Kidney (tissue), 14 donors: ENCODE results near the gene WDR6. TPM values are rescaled to one million over a fixed set of nuclear protein-coding genes. Genes with fewer than 3 reads are reported as not detected.
A peak's percentile ranks its signal among the peaks of the same experiment; 100 is the strongest.

Experiments used
- DNase-seq, 5 donors: peaks; one replicate each; pipeline ENCODE4 v3.0.0-alpha.2; 2013 to 2020
- FAIRE-seq: peaks from 2 replicates; lab custom pipeline; 2012; peaks lifted over from hg19 to GRCh38; lab: Jason Lieb, UNC
- H3K27ac ChIP-seq, 2 donors: one replicate each; pipeline ENCODE4 v1.7.0; 2013; ENCODE audit warnings: low read depth in 2 of 2, low read length in 2 of 2, inconsistent platforms in 1 of 2
- H3K27me3 ChIP-seq: one replicate; pipeline ENCODE4 v1.7.1; 2013; ENCODE audit warnings: low read length, inconsistent platforms; ENCODE audit not compliant: control insufficient read depth, insufficient read depth
- H3K36me3 ChIP-seq, 3 donors: one replicate each; pipeline versions ENCODE4 v1.7.0 to v1.7.1; 2013; ENCODE audit warnings: low read length in 3 of 3, control low read depth in 1 of 3, inconsistent platforms in 1 of 3; ENCODE audit not compliant: insufficient read depth in 3 of 3, control insufficient read depth in 2 of 3
- H3K4me1 ChIP-seq, 3 donors: one replicate each; pipeline versions ENCODE4 v1.7.0 to v1.7.1; 2013; ENCODE audit warnings: low read length in 3 of 3, inconsistent platforms in 1 of 3, low read depth in 1 of 3; ENCODE audit not compliant: control insufficient read depth in 2 of 3, insufficient read depth in 2 of 3
- H3K4me3 ChIP-seq, 3 donors: one replicate each; pipeline versions ENCODE4 v1.7.0 to v1.8.1; 2013; ENCODE audit warnings: low read length in 3 of 3, control low read depth in 1 of 3, inconsistent platforms in 1 of 3
- H3K9ac ChIP-seq, 3 donors: one replicate each; pipeline versions ENCODE4 v1.7.0 to v1.7.1; 2013; ENCODE audit warnings: low read length in 3 of 3, control low read depth in 1 of 3, inconsistent platforms in 1 of 3
- H3K9me3 ChIP-seq, 3 donors: one replicate each; pipeline versions ENCODE4 v1.7.0 to v1.7.1; 2013; ENCODE audit warnings: low read length in 3 of 3, control low read depth in 1 of 3, inconsistent platforms in 1 of 3; ENCODE audit not compliant: control insufficient read depth in 2 of 3, insufficient read depth in 1 of 3
- intact Hi-C: fragments of 100-400 bp; cut with DNase I; formaldehyde crosslinking; loops from one replicate; pipeline ENCODE4 v1.11.1; 2022
- polyA plus RNA-seq: library from polyadenylated mRNA; stranded (reverse); fragments of 350-450 nt; fragmentation: Illumina TruSeq; extraction: RNeasy Lipid Tissue Mini Kit (QIAGEN cat#74804); gene quantifications from one replicate; pipeline ENCODE4 v1.2.3, GENCODE V29; 2014; ENCODE audit warnings: low read depth, low replicate concordance; ENCODE audit not compliant: insufficient read depth
- total RNA-seq: library from RNA; stranded (reverse); fragmentation: NEBNext Ultra II Directional; extraction: Animal tissue kit (Norgen Biotek cat#: 25700); gene quantifications from one replicate; pipeline ENCODE4 v1.2.1, GENCODE V29; 2021
- TF ChIP-seq, protein P1 (sequence below): IDR thresholded peaks from 3 replicates; pipeline ENCODE4 v1.5.1; 2012; ENCODE audit warnings: mild to moderate bottlenecking, moderate library complexity, borderline replicate concordance; ENCODE audit not compliant: insufficient read depth; ENCODE audit errors: extremely low read depth
- donor health status: control.
- donor health status: control.
- donor health status: control.
- donor health status: control.
- donor health status: control.
- donor health status: DM: yes; HTN: yes; CAD: no.
- donor health status: Normal renal cell carcinoma (clear cell type).

WDR6 gene
- total and polyA plus RNA-seq, 2 donors from 2014 or later: 105 to 158 TPM

DNA sequence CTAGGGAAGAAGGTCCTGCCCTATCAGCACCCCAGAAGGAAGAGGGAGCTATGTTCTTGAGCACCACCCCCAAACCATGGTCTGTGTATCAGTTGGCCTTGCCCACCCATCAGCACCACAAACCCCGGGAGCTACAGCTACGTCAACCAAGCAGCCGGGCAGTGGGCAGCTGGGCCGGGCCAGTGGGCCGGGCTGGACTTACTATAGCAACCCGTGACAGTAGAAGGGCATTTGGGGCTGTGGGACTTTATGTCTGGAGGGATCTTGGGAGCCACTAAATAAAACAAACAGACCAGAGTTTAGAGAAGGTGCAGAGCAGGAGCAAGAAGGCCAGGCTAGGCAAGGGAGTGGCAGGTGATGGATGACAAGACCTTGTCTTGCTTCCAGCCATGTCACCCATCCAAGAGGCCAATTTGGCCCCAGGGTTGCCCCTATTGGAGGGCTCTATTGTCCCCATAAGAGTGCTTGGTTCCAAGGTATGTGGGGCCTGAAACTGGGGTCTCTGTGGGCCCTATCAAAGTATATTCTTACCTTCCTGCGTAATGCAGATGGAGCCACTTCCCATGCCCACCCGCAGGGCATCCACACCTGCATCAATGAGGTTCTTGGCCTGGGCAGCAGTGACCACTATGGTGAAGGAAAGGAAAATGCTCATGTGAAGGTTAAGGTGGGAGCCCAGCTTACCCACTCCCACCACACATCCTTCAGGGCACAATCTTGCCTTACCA, 18.8 kb downstream of the WDR6 start:
- no peak overlapping the region for H3K4me3 ChIP-seq
- no peak for FAIRE-seq
- no peak overlapping the region for H3K9ac ChIP-seq
- no peak for DNase-seq
- intact Hi-C loops: no loop called here
- H3K27me3 ChIP-seq: no peaks in the 10 kb centered on the region
- H3K9me3 ChIP-seq: no peaks in the 10 kb centered on the region
- H3K27ac ChIP-seq: no peak overlapping the region
- H3K4me1 ChIP-seq: peaks cover 0 to 27% (median 9%) of the 10 kb centered on the region in 3 donors
- peaks cover 7 to 45% (median 23%) of the 10 kb centered on the region in 3 donors for H3K36me3 ChIP-seq
- TF ChIP-seq, protein P1, sequence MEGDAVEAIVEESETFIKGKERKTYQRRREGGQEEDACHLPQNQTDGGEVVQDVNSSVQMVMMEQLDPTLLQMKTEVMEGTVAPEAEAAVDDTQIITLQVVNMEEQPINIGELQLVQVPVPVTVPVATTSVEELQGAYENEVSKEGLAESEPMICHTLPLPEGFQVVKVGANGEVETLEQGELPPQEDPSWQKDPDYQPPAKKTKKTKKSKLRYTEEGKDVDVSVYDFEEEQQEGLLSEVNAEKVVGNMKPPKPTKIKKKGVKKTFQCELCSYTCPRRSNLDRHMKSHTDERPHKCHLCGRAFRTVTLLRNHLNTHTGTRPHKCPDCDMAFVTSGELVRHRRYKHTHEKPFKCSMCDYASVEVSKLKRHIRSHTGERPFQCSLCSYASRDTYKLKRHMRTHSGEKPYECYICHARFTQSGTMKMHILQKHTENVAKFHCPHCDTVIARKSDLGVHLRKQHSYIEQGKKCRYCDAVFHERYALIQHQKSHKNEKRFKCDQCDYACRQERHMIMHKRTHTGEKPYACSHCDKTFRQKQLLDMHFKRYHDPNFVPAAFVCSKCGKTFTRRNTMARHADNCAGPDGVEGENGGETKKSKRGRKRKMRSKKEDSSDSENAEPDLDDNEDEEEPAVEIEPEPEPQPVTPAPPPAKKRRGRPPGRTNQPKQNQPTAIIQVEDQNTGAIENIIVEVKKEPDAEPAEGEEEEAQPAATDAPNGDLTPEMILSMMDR: no peak

- no peaks in the 10 kb centered on the region for H3K27me3 ChIP-seq
- no peak overlapping the region for H3K4me3 ChIP-seq
- H3K27ac ChIP-seq: no peak overlapping the region
- H3K9me3 ChIP-seq: no peaks in the 10 kb centered on the region
- TF ChIP-seq, protein P1: no peak
- H3K9ac ChIP-seq: no peak overlapping the region
- H3K4me1 ChIP-seq: peaks cover 0 to 27% (median 9%) of the 10 kb centered on the region in 3 donors
- intact Hi-C loops: no loop called here
- H3K36me3 ChIP-seq: peaks cover 9 to 49% (median 24%) of the 10 kb centered on the region in 3 donors
- no peak for FAIRE-seq
- peak in 1 of 5 donors; percentile 27 for DNase-seq
Observed at GRCh38 chr3:49026536-49026935, 19.3 kb downstream of the WDR6 start.

DNA sequence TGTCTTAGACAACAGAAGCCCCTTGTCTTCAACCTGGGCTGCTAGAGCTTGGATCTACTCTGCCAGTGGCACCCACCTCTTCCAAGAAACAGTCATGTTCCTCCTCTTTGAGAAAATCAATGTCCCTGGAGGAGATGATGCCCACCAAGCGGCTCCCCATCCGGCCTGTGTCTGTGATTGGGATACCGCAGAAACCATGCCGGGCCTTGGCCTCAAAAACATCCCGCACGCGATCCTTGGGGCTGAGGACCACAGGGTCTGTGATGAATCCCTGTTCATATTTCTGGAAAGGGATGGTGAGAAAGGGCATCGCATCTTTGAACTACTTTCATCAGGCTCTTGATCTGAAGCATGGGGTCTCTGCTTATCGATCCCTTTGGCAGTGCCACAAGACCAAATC, 20.4 kb downstream of the WDR6 start:
- H3K36me3 ChIP-seq: peaks cover 15 to 60% (median 35%) of the 10 kb centered on the region in 3 donors
- no peak overlapping the region for H3K4me3 ChIP-seq
- H3K9me3 ChIP-seq: no peaks in the 10 kb centered on the region
- peaks cover 0 to 24% (median 9%) of the 10 kb centered on the region in 3 donors for H3K4me1 ChIP-seq
- intact Hi-C loops: no loop called here
- FAIRE-seq (no peak), DNase-seq (peak in 1 of 5 donors; percentile 34)
- no peak overlapping the region for H3K9ac ChIP-seq
- no peaks in the 10 kb centered on the region for H3K27me3 ChIP-seq
- no peak overlapping the region for H3K27ac ChIP-seq
- TF ChIP-seq, protein P1: no peak
